Osteocyte (in vitro differentiated cells): ENCODE measurements around the gene FFAR2. TPM values are rescaled to one million over a fixed set of nuclear protein-coding genes. Genes with fewer than 3 reads are reported as not detected.
"Not testable (repeated sequence)": the region's sequence is repeated elsewhere in the genome, so short reads cannot be mapped to it uniquely, and the experiment has no call there.

Experiments
- DNase-seq: peaks from one replicate; pipeline ENCODE4 v3.0.0; 2021; ENCODE audit warnings: mixed read lengths; ENCODE audit not compliant: unreplicated experiment; ENCODE audit errors: extremely low spot score
- H3K27ac Mint-ChIP-seq: one replicate; pipeline ENCODE4 v1.8.0; 2021; ENCODE audit warnings: mild to moderate bottlenecking, mixed read lengths; ENCODE audit not compliant: unreplicated experiment
- H3K27me3 Mint-ChIP-seq: one replicate; pipeline ENCODE4 v1.8.0; 2021; ENCODE audit warnings: mixed read lengths; ENCODE audit not compliant: unreplicated experiment
- H3K36me3 Mint-ChIP-seq: one replicate; pipeline ENCODE4 v1.8.0; 2021; ENCODE audit warnings: mixed read lengths; ENCODE audit not compliant: unreplicated experiment
- H3K4me1 Mint-ChIP-seq: one replicate; pipeline ENCODE4 v1.8.0; 2021; ENCODE audit warnings: mixed read lengths; ENCODE audit not compliant: unreplicated experiment
- H3K4me3 Mint-ChIP-seq: one replicate; pipeline ENCODE4 v1.8.0; 2021; ENCODE audit warnings: mild to moderate bottlenecking, moderate library complexity, mixed read lengths; ENCODE audit not compliant: unreplicated experiment
- H3K9me3 Mint-ChIP-seq: one replicate; pipeline ENCODE4 v1.8.0; 2021; ENCODE audit warnings: mixed read lengths; ENCODE audit not compliant: unreplicated experiment
- total RNA-seq: library from RNA; stranded (reverse); gene quantifications from 2 replicates; pipeline ENCODE4 v1.2.1, GENCODE V29; 2021
- TF ChIP-seq, protein P1 (sequence below): fragments of 200-600 bp; sonication (generic); IDR thresholded peaks from 2 replicates; pipeline ENCODE4 v1.5.0; 2021; ENCODE audit warnings: antibody characterized with exemption, mild to moderate bottlenecking, moderate library complexity

The FFAR2 gene
- total RNA-seq, 1 donor from 2014 or later = not detected

DNA sequence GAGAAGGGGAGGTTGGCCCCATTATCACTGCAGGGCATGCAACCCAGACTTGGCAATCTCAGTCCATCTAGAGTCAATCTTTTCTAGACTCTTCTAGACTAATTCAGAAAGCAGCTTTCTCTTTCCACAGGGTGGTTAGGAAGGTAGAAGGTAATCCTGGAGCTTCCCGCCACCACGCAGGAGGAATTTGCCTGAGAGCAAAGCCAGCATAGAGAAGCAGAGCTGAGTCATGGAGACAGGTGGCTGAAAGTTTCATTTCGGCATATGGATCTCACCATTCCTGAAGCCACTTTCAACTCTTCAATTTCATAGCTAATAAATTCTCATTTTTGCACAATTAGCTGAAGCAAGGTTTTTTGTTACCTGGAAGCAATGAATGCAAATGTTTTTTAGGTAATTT, 29.0 kb upstream of the FFAR2 start:
- H3K4me3 Mint-ChIP-seq = no peak overlapping the region
- peaks cover 6% of the 10 kb centered on the region for H3K27me3 Mint-ChIP-seq
- no peaks in the 10 kb centered on the region for H3K9me3 Mint-ChIP-seq

DNA sequence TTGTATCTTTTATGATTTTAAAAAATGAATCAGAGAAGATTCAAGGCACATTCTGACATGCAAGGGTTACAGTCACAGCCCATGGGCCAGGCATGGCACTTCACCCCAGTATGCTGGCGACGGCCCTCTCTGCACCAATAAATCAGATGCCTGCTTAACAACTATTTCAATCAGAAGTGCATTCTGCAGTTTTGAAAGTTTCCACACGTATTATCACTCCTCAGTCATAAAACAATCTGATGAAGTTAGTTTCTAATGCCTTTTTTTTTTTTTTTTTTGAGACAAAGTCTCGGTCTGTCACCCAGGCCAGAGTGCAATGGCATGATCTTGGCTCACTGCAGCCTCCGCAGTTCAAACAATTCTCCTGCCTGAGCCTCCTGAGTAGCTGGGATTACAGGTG, 28.3 kb upstream of the FFAR2 start:
- DNase-seq = no peak
- Mint-ChIP-seq H3K27me3 (peaks cover 6% of the 10 kb centered on the region), H3K27ac (no peak overlapping the region), H3K36me3 (no peaks in the 10 kb centered on the region), H3K4me3 (no peak overlapping the region), H3K9me3 (no peaks in the 10 kb centered on the region), H3K4me1 (no peaks in the 10 kb centered on the region)
- TF ChIP-seq, protein P1, sequence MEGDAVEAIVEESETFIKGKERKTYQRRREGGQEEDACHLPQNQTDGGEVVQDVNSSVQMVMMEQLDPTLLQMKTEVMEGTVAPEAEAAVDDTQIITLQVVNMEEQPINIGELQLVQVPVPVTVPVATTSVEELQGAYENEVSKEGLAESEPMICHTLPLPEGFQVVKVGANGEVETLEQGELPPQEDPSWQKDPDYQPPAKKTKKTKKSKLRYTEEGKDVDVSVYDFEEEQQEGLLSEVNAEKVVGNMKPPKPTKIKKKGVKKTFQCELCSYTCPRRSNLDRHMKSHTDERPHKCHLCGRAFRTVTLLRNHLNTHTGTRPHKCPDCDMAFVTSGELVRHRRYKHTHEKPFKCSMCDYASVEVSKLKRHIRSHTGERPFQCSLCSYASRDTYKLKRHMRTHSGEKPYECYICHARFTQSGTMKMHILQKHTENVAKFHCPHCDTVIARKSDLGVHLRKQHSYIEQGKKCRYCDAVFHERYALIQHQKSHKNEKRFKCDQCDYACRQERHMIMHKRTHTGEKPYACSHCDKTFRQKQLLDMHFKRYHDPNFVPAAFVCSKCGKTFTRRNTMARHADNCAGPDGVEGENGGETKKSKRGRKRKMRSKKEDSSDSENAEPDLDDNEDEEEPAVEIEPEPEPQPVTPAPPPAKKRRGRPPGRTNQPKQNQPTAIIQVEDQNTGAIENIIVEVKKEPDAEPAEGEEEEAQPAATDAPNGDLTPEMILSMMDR = no peak

More for the DNA sequence above, 29.0 kb upstream of the FFAR2 start:
- DNase-seq = no peak
- Mint-ChIP-seq H3K36me3 (no peaks in the 10 kb centered on the region), H3K27ac (no peak overlapping the region), H3K4me1 (no peaks in the 10 kb centered on the region)
- TF ChIP-seq, protein P1 = no peak

DNA sequence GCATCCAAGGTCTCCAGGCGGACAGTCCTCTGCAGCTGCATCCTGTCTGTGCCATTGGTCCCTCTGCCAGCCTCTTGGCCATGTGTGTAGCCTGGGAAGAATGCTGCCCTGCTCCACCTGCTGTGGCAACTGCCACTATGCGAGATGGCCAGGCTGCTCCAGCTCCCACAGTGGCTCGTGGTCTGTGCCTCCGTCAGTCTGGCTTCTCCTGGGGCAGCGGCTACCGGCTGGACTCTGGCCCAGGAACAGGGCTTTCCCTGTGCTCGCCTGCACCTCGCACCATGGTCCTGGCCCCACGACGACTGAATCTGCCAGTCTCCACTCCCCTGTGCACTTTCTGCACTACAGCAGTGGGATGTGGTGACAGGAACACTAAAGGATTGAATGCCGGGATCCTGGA, 26.7 kb upstream of the FFAR2 start:
- Mint-ChIP-seq H3K27me3 (no peaks in the 10 kb centered on the region), H3K9me3 (no peaks in the 10 kb centered on the region), H3K4me3 (no peak overlapping the region), H3K27ac (no peak overlapping the region), H3K4me1 (no peaks in the 10 kb centered on the region), H3K36me3 (no peaks in the 10 kb centered on the region)
- TF ChIP-seq, protein P1 = no peak
- DNase-seq = no peak

- not testable (repeated sequence) for DNase-seq, H3K4me1 Mint-ChIP-seq, H3K27ac Mint-ChIP-seq, H3K9me3 Mint-ChIP-seq, H3K27me3 Mint-ChIP-seq, H3K36me3 Mint-ChIP-seq, H3K4me3 Mint-ChIP-seq
Measured at GRCh38 chr19:35423406-35423805, 24.7 kb upstream of the FFAR2 start.

DNA sequence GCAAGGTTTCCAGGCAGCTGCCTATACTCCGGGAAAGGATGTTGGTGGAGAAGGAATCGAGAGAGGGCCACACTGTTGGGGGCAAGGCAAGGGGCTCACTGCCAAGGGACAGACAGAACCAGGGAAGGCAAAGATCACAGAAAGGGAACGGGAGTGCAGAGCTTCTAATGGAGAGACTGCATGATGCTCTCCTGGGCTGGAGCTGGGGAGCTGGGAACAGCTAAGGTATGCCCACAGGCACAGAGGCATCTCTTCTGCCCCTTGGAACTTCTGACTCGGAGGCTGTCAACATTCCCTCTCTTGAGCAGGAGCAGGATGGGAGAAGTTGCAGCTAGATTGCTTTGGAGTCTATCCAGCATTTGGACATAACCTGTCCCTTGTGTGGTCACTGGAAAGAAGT, 22.4 kb upstream of the FFAR2 start:
- no peak overlapping the region for H3K27ac Mint-ChIP-seq
- peaks cover 3% of the 10 kb centered on the region for H3K9me3 Mint-ChIP-seq
- H3K27me3 Mint-ChIP-seq = no peaks in the 10 kb centered on the region
- H3K36me3 Mint-ChIP-seq = no peaks in the 10 kb centered on the region
- DNase-seq = no peak
- H3K4me3 Mint-ChIP-seq = no peak overlapping the region
- no peaks in the 10 kb centered on the region for H3K4me1 Mint-ChIP-seq
- TF ChIP-seq, protein P1 = no peak

DNA sequence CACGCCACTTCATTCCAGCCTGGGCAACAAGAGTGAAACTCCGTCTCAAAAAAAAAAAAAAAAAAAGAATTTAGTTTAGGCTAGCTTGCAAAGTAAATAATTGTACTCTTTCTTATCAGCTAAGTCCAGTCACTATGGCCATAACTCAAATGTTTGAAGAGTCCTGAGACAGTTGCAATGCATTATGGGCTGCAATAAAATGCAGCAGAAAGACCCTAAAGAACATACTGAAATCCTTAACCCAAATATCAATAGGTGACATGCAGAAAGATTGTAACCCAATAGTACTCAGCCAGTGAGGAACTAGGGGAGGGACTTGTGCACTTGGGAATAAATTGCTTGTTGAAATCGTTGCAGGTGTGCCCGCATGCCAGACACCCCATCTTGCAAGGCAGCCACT, 20.9 kb upstream of the FFAR2 start:
- DNase-seq = no peak
- Mint-ChIP-seq H3K4me1 (no peaks in the 10 kb centered on the region), H3K9me3 (peaks cover 9% of the 10 kb centered on the region), H3K4me3 (no peak overlapping the region), H3K36me3 (no peaks in the 10 kb centered on the region), H3K27me3 (no peaks in the 10 kb centered on the region), H3K27ac (no peak overlapping the region)
- TF ChIP-seq, protein P1 = no peak
